Type B pancreatic cell (in vitro differentiated cells): ENCODE data around the gene CERS6. TPM values are rescaled to one million over a fixed set of nuclear protein-coding genes. Genes with fewer than 3 reads are reported as not detected.

ENCODE experiments used
- DNase-seq: peaks from one replicate; pipeline ENCODE4 v3.0.0; 2021; ENCODE audit warnings: mixed read lengths; ENCODE audit not compliant: unreplicated experiment; ENCODE audit errors: extremely low spot score
- H3K27ac Mint-ChIP-seq: 2 replicates; pipeline ENCODE4 v1.8.0; 2021; ENCODE audit warnings: mild to moderate bottlenecking, mixed read lengths
- H3K27me3 Mint-ChIP-seq: 2 replicates; pipeline ENCODE4 v1.8.0; 2021; ENCODE audit warnings: mixed read lengths
- H3K36me3 Mint-ChIP-seq: 2 replicates; pipeline ENCODE4 v1.8.0; 2021; ENCODE audit warnings: mixed read lengths
- H3K4me1 Mint-ChIP-seq: one replicate; pipeline ENCODE4 v1.8.0; 2021; ENCODE audit warnings: mixed read lengths; ENCODE audit not compliant: unreplicated experiment
- H3K4me3 Mint-ChIP-seq: 2 replicates; pipeline ENCODE4 v1.8.0; 2021; ENCODE audit warnings: mild to moderate bottlenecking, mixed read lengths
- H3K9me3 Mint-ChIP-seq: 2 replicates; pipeline ENCODE4 v1.8.0; 2021; ENCODE audit warnings: mixed read lengths
- total RNA-seq: library from RNA; stranded (reverse); gene quantifications from 2 replicates; pipeline ENCODE4 v1.2.1, GENCODE V29; 2021; ENCODE audit warnings: low replicate concordance
- TF ChIP-seq, protein P1 (sequence below): fragments of 200-600 bp; sonication (generic); conservative IDR thresholded peaks from 2 replicates; pipeline ENCODE4 v1.5.0; 2021; ENCODE audit warnings: antibody characterized with exemption, mild to moderate bottlenecking

The CERS6 gene
- total RNA-seq, 1 donor from 2014 or later: 43.0 TPM

DNA sequence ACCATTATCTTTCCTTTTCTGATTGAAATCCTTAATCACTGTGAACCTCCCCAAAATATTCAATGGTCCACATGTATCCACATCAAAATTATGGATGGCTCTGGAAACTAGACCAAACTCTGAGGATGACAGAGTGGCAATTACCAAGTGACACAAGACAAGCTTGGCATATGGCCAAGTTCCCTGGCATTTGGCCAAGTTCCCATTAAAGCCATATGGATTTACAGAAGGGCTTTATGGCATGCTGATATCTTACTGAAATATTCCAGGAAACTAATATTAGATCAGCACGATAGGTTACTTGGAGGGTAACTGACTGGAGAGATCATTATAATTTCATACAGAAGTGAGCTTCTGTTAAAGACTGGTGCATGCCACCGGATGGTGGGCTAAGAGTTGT, 21.9 kb upstream of the CERS6 start:
- TF ChIP-seq, protein P1, sequence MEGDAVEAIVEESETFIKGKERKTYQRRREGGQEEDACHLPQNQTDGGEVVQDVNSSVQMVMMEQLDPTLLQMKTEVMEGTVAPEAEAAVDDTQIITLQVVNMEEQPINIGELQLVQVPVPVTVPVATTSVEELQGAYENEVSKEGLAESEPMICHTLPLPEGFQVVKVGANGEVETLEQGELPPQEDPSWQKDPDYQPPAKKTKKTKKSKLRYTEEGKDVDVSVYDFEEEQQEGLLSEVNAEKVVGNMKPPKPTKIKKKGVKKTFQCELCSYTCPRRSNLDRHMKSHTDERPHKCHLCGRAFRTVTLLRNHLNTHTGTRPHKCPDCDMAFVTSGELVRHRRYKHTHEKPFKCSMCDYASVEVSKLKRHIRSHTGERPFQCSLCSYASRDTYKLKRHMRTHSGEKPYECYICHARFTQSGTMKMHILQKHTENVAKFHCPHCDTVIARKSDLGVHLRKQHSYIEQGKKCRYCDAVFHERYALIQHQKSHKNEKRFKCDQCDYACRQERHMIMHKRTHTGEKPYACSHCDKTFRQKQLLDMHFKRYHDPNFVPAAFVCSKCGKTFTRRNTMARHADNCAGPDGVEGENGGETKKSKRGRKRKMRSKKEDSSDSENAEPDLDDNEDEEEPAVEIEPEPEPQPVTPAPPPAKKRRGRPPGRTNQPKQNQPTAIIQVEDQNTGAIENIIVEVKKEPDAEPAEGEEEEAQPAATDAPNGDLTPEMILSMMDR: no peak
- Mint-ChIP-seq H3K4me3 (no peak overlapping the region), H3K4me1 (peaks cover 14% of the 10 kb centered on the region), H3K27me3 (peaks cover 17% of the 10 kb centered on the region), H3K27ac (no peak overlapping the region), H3K36me3 (peaks cover 3% of the 10 kb centered on the region), H3K9me3 (peaks cover 5% of the 10 kb centered on the region)
- DNase-seq: no peak

DNA sequence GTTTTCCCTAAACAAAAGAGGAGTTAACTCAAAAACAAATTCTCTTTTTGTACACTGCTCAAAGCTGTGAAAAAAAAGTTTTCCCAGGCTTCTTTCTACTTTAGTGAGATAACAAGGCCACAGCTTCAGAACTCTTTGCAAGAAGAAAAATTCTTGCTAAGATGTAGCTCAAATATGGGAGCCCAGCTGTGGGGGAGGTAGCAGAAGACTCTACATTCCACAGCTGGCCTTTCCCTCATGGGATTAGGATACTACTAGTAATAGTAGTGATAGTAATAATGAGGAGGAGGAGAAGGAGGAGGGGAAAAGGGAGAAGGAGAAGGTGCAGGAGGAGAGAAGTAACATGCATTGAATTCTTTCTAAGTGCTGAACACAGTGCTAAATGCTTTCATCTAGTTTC, 19.2 kb upstream of the CERS6 start:
- Mint-ChIP-seq H3K4me1 (peaks cover 8% of the 10 kb centered on the region), H3K27me3 (peaks cover 21% of the 10 kb centered on the region)

DNA sequence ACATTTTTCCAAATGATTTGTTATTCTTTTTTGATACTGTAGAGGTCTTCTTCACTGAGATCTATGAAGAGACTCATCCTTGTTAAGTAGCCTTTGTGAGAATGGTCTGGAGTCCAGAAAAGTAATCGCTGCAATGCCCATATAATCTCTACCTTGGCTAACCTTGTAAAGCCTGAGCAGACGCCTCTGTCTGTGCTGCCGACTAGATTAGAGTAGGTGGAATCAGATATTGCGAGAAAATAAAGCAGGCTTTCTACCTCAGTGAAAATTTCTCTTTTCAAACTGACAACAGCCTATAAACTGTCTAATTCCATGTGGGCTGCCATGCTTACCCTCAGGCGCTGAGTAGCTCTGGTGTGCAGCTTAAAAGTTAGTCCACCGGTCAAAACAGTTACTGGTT, 17.5 kb upstream of the CERS6 start:
- Mint-ChIP-seq H3K9me3 (no peaks in the 10 kb centered on the region), H3K36me3 (no peaks in the 10 kb centered on the region), H3K27me3 (peaks cover 15% of the 10 kb centered on the region), H3K4me1 (no peaks in the 10 kb centered on the region), H3K27ac (no peak overlapping the region), H3K4me3 (no peak overlapping the region)
- DNase-seq: no peak
- TF ChIP-seq, protein P1: no peak

More for the DNA sequence above, 19.2 kb upstream of the CERS6 start:
- no peak for DNase-seq
- no peak overlapping the region for H3K4me3 Mint-ChIP-seq
- H3K9me3 Mint-ChIP-seq: no peaks in the 10 kb centered on the region
- H3K27ac Mint-ChIP-seq: no peak overlapping the region
- TF ChIP-seq, protein P1: no peak
- H3K36me3 Mint-ChIP-seq: no peaks in the 10 kb centered on the region

DNA sequence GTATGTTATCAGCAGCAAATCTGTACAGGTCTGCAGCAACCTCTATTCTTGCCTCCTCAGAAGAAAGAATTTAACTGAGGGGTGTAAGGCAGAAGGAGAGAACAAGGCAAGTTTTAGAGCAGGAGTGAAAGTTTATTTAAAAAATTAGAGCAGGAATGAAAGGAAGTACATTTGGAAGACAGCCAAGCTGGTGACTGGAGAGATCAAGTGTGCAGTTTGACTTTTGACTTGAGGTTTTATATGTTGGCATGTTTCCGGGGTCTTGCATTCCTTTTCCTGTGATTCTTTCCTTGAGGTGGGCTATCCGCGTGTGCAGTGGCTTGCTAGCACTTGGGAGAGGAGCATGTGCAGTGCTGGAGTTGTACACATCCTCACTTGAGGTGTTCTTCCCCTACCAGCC, 16.5 kb upstream of the CERS6 start:
- TF ChIP-seq, protein P1: no peak
- no peaks in the 10 kb centered on the region for H3K36me3 Mint-ChIP-seq
- H3K27ac Mint-ChIP-seq: no peak overlapping the region
- no peaks in the 10 kb centered on the region for H3K4me1 Mint-ChIP-seq
- peaks cover 15% of the 10 kb centered on the region for H3K27me3 Mint-ChIP-seq
- H3K4me3 Mint-ChIP-seq: no peak overlapping the region
- no peaks in the 10 kb centered on the region for H3K9me3 Mint-ChIP-seq
- DNase-seq: no peak

DNA sequence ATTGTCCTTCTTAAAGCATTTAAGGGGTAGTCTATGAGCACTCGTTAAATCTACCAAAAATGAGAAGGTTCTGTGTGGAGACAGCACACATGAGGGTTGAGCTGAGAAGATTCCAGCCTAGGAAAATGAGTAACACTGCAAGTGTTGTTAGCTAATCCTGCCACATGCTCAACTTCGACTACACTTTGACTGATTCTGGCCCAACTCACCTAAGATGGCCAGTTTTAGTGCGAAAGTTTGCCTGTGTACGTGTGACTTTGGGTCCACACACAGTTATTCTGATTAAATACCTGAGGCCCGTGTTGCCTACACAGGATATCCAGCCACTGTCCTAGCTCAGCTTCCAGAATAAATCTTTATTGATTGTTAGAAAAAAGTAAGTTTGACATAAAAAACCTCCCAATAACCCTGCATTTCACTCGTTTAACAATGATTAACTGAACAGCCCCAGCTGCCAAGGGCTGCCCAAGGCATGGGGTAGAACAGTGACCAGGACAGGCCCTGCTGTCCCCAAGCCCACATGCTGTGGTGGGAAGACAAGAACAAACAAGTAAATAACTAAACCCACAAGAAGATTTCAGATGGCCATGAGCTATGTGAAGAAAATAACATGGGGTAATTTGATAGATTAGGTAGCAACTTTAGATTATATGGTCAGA, 14.7 kb upstream of the CERS6 start:
- TF ChIP-seq, protein P1: no peak
- Mint-ChIP-seq H3K4me3 (no peak overlapping the region), H3K36me3 (peaks cover 4% of the 10 kb centered on the region), H3K27me3 (peaks cover 15% of the 10 kb centered on the region), H3K9me3 (no peaks in the 10 kb centered on the region), H3K27ac (no peak overlapping the region), H3K4me1 (no peaks in the 10 kb centered on the region)
- no peak for DNase-seq
